ENCODE measurements around the gene HPCAL1. TPM values are rescaled to one million over a fixed set of nuclear protein-coding genes. Genes with fewer than 3 reads are reported as not detected.

The HPCAL1 gene
- polyA plus RNA-seq (63.4 and 67.2 TPM in 2 replicates), polyA minus RNA-seq (35.8 and 37.0 TPM in 2 replicates)

- peak within 1 kb of the TSS; percentile 69 for H2AFZ ChIP-seq (ENCODE audit: low read depth, low read length)
- H3K9me2 ChIP-seq (ENCODE audit: insufficient read depth, low read length), result no peaks in the 10 kb centered on the region
- H3K9ac ChIP-seq (ENCODE audit: low read length), result peak within 1 kb of the TSS; percentile 67
- H3K27me3 ChIP-seq (ENCODE audit: insufficient read depth, low read depth, low read length), result peaks cover 31% of the 10 kb centered on the region
- peak within 1 kb of the TSS; percentile 62 for H3K4me2 ChIP-seq (ENCODE audit: low read length)
- TF ChIP-seq RAD21 (conservative IDR thresholded peaks at IDR 0.05) (peak; percentile 51), REST (IDR thresholded peaks at IDR 0.05; ENCODE audit: borderline replicate concordance) (no peak), TAF1 (IDR thresholded peaks at IDR 0.05; ENCODE audit: low read depth) (no peak), SMC3 (conservative IDR thresholded peaks at IDR 0.05; ENCODE audit: poor library complexity) (peak; percentile 57), EP300 (conservative IDR thresholded peaks at IDR 0.05; ENCODE audit: poor library complexity, severe bottlenecking) (peak; percentile 25), POLR2AphosphoS5 (IDR thresholded peaks at IDR 0.05) (peak; percentile 39), CTCF (IDR thresholded peaks at IDR 0.05; ENCODE audit: poor library complexity, severe bottlenecking) (peak; percentile 43)
- H3K79me2 ChIP-seq (replicated peaks; ENCODE audit: insufficient read depth, low read length), result no peaks in the 10 kb centered on the region
- no peaks in the 10 kb centered on the region for H3K36me3 ChIP-seq (ENCODE audit: insufficient read depth, low read length)
- H3K9me3 ChIP-seq (ENCODE audit: low read length), result no peaks in the 10 kb centered on the region
- H3K27ac ChIP-seq (ENCODE audit: low read length), result no peak within 1 kb of the TSS
- no peaks in the 10 kb centered on the region for H4K20me1 ChIP-seq (ENCODE audit: insufficient read depth)
- H3F3A ChIP-seq (ENCODE audit: insufficient read depth, low read length, poor library complexity, severe bottlenecking), result no peaks in the 10 kb centered on the region
- peak within 1 kb of the TSS; percentile 89 for H3K4me3 ChIP-seq (ENCODE audit: low read length)
Observed at GRCh38 chr2:10302479-10303180, at the start of gene HPCAL1. HPCAL1 (plus strand) TSS chr2:10302904; CDS start chr2:10419758, 116,854 bp downstream.

GRCh38 chr2:10253596-10254372, 48.9 kb upstream of the HPCAL1 start:
- no peaks in the 10 kb centered on the region for H3F3A ChIP-seq (ENCODE audit: insufficient read depth, low read length, poor library complexity, severe bottlenecking)
- no peaks in the 10 kb centered on the region for H4K20me1 ChIP-seq (ENCODE audit: insufficient read depth)
- H3K9me3 ChIP-seq (ENCODE audit: low read length), result no peaks in the 10 kb centered on the region
- H3K9me2 ChIP-seq (ENCODE audit: insufficient read depth, low read length), result no peaks in the 10 kb centered on the region
- TF ChIP-seq RAD21 (conservative IDR thresholded peaks at IDR 0.05), result no peak
- TF ChIP-seq REST (IDR thresholded peaks at IDR 0.05; ENCODE audit: borderline replicate concordance), result no peak
- no peak for TF ChIP-seq POLR2AphosphoS5 (IDR thresholded peaks at IDR 0.05)
- TF ChIP-seq CTCF (IDR thresholded peaks at IDR 0.05; ENCODE audit: poor library complexity, severe bottlenecking), result no peak
- no peak for TF ChIP-seq TAF1 (IDR thresholded peaks at IDR 0.05; ENCODE audit: low read depth)
- TF ChIP-seq SMC3 (conservative IDR thresholded peaks at IDR 0.05; ENCODE audit: poor library complexity), result no peak
- TF ChIP-seq EP300 (conservative IDR thresholded peaks at IDR 0.05; ENCODE audit: poor library complexity, severe bottlenecking), result no peak
- H3K4me2 ChIP-seq (ENCODE audit: low read length), result no peak overlapping the region
- H3K27ac ChIP-seq (ENCODE audit: low read length), result no peak overlapping the region
- no peak overlapping the region for H2AFZ ChIP-seq (ENCODE audit: low read depth, low read length)
- H3K4me3 ChIP-seq (ENCODE audit: low read length), result no peak overlapping the region
- no peaks in the 10 kb centered on the region for H3K79me2 ChIP-seq (replicated peaks; ENCODE audit: insufficient read depth, low read length)
- no peaks in the 10 kb centered on the region for H3K27me3 ChIP-seq (ENCODE audit: insufficient read depth, low read depth, low read length)
- no peak overlapping the region for H3K9ac ChIP-seq (ENCODE audit: low read length)
- H3K36me3 ChIP-seq (ENCODE audit: insufficient read depth, low read length), result no peaks in the 10 kb centered on the region
